Testis (tissue), 2 donors: Measurements from ENCODE around the gene PCSK6.

Experiments
- CTCF ChIP-seq, 3 experiments: fragments of 450-650 bp in 2 of 3; fragments of 200-600 bp in 1 of 3; sonication (generic) in 1 of 3; IDR thresholded peaks; one replicate each; pipeline ENCODE4 v1.5.1; 2016 to 2019; ENCODE audit warnings: antibody characterized with exemption in 3 of 3, mild to moderate bottlenecking in 2 of 3, moderate library complexity in 1 of 3
- POLR2A ChIP-seq: fragments of 450-650 bp; IDR thresholded peaks from one replicate; pipeline ENCODE4 v1.6.1; 2017; ENCODE audit warnings: antibody characterized with exemption, mild to moderate bottlenecking, moderate library complexity

GRCh38 chr15:101514318-101514717 is 24.8 kb upstream of the PCSK6 start:
- no peak for TF ChIP-seq POLR2A
- no peak for TF ChIP-seq CTCF (IDR thresholded peaks at IDR 0.05)
